GM10266 (cell line): ENCODE results near the gene LPP.

ENCODE experiments used
- DNase-seq: peaks from one replicate; pipeline ENCODE4 v3.0.0; 2012; ENCODE audit errors: extremely low spot score
- CTCF ChIP-seq: IDR thresholded peaks from 2 replicates; pipeline ENCODE4 v1.5.1; 2012; ENCODE audit warnings: mild to moderate bottlenecking, low read depth; ENCODE audit not compliant: control insufficient read depth, insufficient read depth; ENCODE audit errors: missing control alignments

The LPP gene

GRCh38 chr3:188202358-188203138 is 48.6 kb downstream of the LPP start:
- no peak for TF ChIP-seq CTCF
- DNase-seq, result no peak

GRCh38 chr3:188204526-188204925 is 50.6 kb downstream of the LPP start:
- DNase-seq, result no peak
- TF ChIP-seq CTCF, result no peak

- no peak for DNase-seq
- TF ChIP-seq CTCF, result no peak
Observed at GRCh38 chr3:188205992-188206416, 52.0 kb downstream of the LPP start.

GRCh38 chr3:188206787-188207186 is 52.8 kb downstream of the LPP start:
- no peak for DNase-seq
- TF ChIP-seq CTCF, result no peak

- TF ChIP-seq CTCF, result no peak
- no peak for DNase-seq
Observed at GRCh38 chr3:188207941-188208515, 54.1 kb downstream of the LPP start.

- no peak for DNase-seq
- TF ChIP-seq CTCF, result no peak
Observed at GRCh38 chr3:188208516-188208981, 54.6 kb downstream of the LPP start.

- no peak for TF ChIP-seq CTCF
- DNase-seq, result no peak
Observed at GRCh38 chr3:188209034-188209433, 55.1 kb downstream of the LPP start.
